HuH-7.5 (cell line): ENCODE data around the gene ANKRD18A.

Source experiments
- DNase-seq: peaks from one replicate; pipeline ENCODE4 v3.0.0; 2011; ENCODE audit warnings: low spot score

ANKRD18A gene

DNA sequence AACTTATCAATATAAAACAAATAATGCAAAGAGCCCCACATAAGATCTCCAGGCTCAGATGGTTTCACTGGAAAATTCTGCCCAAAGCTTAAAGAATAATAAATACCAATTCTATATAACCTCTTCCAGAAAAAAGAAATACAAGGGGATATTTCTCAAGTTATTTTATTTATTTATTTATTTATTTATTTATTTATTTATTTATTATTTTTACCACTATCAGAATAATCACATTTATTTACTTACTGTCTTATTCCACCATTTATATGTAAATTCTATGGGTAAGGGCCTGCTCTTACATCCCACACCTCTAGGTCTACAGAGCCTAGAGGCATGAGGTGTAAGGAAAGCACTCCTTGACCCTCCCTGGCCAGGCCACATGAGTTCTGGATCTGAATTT lies 91.1 kb downstream of the ANKRD18A start:
- no peak for DNase-seq

- no peak for DNase-seq
These were observed 92.9 kb downstream of the ANKRD18A start for GRCh38 chr9:38527503-38527902.

DNA sequence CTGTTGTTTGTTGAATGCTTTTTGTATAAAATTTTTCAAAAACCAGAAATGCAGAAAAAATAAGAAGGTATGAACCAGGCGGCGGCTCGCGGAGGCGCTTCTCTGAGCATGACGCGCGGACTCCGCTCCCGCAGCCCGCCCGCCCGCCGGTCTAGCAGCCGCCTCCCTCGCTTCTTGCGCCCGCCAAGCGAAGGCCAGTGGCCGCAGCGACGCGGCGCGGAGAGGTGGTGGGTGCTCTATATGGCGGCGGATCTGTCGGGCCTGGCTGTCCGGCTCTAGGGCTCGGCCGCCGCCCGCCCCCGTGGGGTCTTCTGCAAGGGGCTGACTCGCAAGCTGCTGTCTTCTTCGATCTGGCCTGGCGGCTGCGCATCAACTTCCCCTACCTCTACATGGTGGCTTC lies 93.8 kb downstream of the ANKRD18A start:
- no peak for DNase-seq

GRCh38 chr9:38523121-38523520 lies 97.3 kb downstream of the ANKRD18A start:
- DNase-seq: no peak

GRCh38 chr9:38521762-38522161 lies 98.6 kb downstream of the ANKRD18A start:
- DNase-seq: no peak
